GM12873 (cell line): ENCODE measurements around the gene GRK6.

Experiments used
- TF ChIP-seq, protein P1 (sequence below): IDR thresholded peaks from 2 replicates; pipeline ENCODE4 v1.5.1; 2012; ENCODE audit warnings: low read depth, mild to moderate bottlenecking, moderate library complexity, low read length, control low read depth; ENCODE audit not compliant: insufficient read depth; ENCODE audit errors: missing control alignments

GRK6 gene

DNA sequence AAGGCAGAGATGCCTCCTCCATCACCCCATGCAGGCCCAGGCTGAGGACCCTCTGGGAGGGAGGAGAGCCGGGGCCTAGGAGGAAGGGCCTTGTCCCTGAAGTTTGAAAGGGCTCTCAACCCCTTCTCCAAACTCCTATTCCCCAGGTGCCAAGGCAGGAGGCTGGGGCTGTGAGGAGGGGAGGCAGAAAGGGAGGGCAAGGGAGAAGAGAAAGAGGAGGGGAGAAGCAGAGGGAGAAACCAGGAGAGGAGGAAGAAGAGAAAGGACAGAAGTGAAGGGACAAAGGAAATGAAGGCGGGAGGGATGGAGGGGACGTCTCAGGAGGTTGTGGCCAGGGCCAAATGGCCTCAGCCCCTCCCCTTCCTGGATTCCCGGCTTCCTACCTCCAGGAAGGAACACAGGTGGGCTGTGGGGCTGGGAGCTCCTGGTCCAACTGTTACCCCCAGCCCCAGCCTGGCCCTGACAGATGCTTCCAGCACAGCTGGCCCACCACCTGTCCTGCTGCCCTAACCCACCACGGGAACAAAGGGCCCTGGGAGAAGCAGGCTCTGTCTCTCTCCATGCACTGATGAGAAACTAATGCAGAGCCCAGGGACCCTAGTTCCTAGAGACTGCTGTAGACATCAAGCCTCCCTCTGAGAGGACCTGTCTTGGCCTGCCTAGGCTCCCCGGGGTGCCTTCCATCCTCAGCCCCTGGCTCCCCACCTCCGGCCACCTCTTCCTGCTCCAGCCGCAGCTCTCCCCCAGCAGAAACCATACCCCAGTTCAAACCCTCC is 43.5 kb downstream of the GRK6 start:
- TF ChIP-seq, protein P1, sequence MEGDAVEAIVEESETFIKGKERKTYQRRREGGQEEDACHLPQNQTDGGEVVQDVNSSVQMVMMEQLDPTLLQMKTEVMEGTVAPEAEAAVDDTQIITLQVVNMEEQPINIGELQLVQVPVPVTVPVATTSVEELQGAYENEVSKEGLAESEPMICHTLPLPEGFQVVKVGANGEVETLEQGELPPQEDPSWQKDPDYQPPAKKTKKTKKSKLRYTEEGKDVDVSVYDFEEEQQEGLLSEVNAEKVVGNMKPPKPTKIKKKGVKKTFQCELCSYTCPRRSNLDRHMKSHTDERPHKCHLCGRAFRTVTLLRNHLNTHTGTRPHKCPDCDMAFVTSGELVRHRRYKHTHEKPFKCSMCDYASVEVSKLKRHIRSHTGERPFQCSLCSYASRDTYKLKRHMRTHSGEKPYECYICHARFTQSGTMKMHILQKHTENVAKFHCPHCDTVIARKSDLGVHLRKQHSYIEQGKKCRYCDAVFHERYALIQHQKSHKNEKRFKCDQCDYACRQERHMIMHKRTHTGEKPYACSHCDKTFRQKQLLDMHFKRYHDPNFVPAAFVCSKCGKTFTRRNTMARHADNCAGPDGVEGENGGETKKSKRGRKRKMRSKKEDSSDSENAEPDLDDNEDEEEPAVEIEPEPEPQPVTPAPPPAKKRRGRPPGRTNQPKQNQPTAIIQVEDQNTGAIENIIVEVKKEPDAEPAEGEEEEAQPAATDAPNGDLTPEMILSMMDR = no peak

DNA sequence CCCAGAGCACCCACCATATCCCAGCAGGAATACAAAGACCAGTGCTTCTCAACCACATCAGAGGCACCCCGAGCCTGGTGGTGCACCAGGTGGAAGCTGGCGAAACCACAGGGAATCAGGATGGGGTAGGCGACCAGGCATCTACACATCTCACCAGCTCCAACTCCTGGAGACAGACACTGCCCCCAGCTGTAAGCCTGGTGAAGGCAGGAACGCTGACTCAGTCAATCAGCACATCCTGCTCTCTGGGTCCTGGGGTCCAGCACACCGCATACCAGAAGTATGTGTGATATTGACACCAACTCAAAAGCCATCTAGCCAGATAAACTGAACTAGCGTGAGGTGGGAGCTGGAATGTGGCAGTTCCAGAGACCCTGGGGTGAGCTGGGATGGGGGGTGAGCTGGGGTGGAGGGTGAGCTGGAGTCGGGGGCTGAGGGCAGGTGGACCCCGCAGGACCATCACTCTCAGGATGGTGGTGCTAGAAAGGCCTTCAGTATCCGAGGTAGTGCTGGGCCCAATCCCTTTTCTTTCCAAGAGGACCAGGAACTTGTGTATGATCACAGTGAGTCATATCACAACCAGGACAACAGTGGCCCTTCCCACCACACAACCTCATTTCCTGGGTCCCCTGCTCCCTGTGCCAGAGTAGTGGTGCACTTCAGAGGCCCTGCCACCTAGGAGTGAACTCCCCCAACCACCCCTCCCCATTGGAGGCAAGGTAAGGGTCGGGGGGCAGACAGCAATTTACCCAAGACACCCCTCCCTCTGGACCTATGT is 44.5 kb downstream of the GRK6 start:
- TF ChIP-seq, protein P1 = no peak

DNA sequence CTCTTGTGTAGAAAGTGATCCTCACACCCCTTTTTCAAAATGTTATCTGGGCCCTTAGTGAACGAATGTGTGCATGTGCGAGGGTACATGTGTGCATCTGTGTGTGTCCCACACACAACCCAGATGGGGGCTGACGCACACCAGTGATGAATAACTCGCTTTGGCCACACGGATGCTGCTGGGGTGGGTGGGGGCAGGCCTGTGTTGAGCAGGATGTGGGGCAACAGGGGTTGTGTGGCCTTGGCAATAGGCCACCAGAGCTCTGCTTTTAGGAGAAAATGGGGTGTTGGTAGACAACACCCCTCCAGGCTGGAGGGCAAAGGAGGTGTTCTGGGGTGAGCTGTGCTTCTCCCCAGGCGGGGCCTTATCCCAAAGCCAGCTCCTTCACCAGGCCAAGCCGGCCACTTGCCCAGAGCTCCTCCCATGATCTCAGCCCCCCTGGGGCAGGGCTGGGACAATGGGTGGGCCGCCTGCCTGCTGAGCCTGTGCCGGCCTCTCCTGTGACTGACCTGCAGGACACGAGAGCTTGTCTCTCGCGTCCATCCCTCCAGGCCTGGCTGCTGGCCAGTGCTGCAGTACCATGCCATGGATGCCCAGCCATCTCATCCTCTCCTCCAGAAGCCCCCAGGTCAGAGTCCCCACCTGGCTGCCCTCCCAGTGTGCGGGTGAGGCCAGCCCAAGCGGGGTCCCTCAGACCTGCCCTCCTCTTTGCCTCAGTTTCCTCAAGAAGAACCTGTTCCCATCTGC is 45.3 kb downstream of the GRK6 start:
- TF ChIP-seq, protein P1 = no peak

DNA sequence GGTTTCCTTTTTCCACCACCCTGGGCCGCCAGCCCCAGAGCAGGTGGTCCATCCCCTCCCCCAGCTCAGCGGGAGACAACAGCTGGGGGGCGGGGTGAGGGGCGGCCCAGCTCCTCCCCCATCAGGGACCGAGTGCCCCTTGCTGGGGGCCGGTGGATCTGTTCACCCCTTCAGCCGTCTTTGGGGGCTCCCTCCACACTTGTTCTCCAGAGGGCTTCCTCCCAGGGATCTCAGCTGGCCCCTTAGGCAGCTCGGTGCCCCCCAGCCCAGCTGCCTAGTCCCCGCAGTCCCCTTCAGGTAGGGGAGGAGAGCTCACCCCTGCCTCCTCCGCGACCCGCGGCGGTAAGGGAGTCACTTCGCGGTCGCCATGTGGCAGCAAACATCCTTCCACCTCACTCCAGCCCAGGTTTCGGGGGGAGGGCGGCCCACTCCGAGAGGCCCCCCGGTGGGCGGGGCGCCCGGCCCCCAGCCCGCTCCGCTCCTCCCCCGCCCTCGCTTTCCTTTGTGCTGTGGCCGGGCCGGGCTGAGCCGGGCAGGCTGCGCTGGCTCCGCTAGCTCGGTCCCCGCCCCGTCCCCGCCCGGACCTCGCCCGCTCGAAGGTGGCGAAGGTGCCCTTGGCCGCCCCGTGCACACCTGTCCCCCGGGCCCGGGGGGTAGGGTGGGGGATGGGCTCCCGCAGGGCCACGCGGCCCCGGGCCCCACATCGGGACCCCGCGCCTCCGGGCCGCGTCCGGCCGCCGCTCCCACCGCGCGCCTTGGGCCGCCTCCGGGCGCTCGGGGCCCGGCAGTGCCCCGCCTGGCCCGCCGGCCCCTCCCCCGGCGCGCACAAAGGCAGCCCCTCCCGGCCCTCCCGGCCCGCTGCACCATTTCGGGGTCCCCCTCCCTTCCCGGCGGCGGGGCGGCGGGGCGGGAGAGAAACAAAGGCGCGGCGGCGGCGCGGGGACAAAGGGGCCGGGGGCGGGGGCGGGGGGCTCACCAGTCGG is 46.3 kb downstream of the GRK6 start:
- TF ChIP-seq, protein P1 = no peak

DNA sequence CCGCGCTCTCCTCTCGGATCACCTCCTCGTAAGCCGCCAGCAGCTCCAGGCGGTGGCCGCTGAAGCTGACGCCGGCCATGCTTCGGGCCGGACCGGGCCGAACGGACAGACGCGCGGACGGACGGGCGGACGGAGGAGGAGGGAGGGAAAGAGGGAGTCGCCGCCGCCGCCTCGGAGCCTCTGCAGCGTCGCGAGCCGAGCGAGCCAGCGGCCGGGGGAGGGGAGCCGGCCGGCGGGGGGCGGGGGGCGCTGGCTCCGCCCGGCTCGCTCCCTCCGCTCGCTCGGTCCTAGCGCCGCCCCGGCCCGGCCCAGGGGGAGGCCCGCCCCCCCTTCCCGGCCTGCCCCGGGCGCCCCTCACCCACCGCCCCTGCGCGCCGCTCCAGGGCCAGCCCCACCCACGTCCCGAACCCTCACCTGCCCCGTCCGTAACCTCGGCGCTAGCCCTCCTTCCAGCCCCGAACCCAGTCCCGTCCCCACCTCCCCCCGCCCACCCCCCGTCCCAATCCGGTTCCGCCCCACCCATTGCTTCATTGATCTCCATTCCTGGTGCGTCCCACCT is 47.0 kb downstream of the GRK6 start, which contains the start of gene DBN1:
TSS of gene DBN1 (minus strand) at position 192 of the 559 bp plus-strand sequence. CDS start at position 79, 113 bp downstream.
- TF ChIP-seq, protein P1 = no peak

DNA sequence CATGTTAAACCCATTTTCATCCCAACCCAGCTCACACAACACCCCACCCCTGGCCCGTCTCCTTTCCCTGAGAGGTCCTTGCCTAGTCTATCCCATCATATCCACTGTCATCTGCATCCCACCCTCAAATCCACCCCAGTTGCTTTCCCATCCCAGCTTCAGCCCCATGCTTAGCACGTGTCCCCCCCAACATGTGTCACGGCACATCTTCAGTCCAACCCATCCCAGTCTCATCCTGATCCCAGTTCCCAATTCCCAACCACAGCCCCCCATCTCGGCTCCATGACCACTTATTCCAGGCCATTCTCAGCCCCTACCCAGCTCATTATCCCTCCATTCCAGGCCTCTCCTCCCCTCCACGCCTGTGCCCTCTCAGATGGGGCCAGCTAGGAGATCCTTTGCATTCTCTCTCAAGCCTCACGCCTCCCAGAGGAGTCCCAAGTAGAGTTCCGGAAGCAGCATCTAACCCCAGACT is 47.6 kb downstream of the GRK6 start:
- TF ChIP-seq, protein P1 = no peak
